ENCODE results near the gene CRKL.

CRKL gene

GRCh38 chr22:20999350-21000206 lies 82.4 kb downstream of the CRKL start:
- no peak for DNase-seq

GRCh38 chr22:21000207-21000986 lies 83.2 kb downstream of the CRKL start:
- no peak for DNase-seq

- no peak for DNase-seq
Observed at GRCh38 chr22:21000987-21001600, 83.9 kb downstream of the CRKL start.

GRCh38 chr22:21001601-21002325 lies 84.6 kb downstream of the CRKL start, which contains the start of gene THAP7:
THAP7 (minus strand) TSS chr22:21002118; CDS start chr22:21001911, 207 bp downstream.
- peak; percentile 95 for DNase-seq
